HG02840 (cell line): ENCODE results near the gene BBS1.
"Not testable (repeated sequence)": the region's sequence is repeated elsewhere in the genome, so short reads cannot be mapped to it uniquely, and the experiment has no call there.

Source experiments
- ATAC-seq: cut with Tn5 transposase; IDR thresholded peaks from one replicate; pipeline ENCODE4 v1.9.1; 2021; ENCODE audit warnings: mild to moderate bottlenecking, moderate library complexity, moderate number of reproducible peaks; ENCODE audit not compliant: unreplicated experiment, low FRiP score

Gene BBS1

GRCh38 chr11:66569076-66569475, 58.6 kb downstream of the BBS1 start:
- no peak for ATAC-seq

- no peak for ATAC-seq
Observed at GRCh38 chr11:66570079-66570849, 59.8 kb downstream of the BBS1 start.

GRCh38 chr11:66570850-66571180, 60.4 kb downstream of the BBS1 start:
- ATAC-seq: no peak

- no peak for ATAC-seq
Observed at GRCh38 chr11:66579017-66579606, 68.7 kb downstream of the BBS1 start.

- no peak for ATAC-seq
Observed at GRCh38 chr11:66580803-66581202, 70.4 kb downstream of the BBS1 start.

- no peak for ATAC-seq
Observed at GRCh38 chr11:66581261-66581660, 70.8 kb downstream of the BBS1 start.

- ATAC-seq: not testable (repeated sequence)
Observed at GRCh38 chr11:66582565-66583147, 72.2 kb downstream of the BBS1 start.
